ENCODE measurements around the gene UBAC2. TPM values are rescaled to one million over a fixed set of nuclear protein-coding genes. Genes with fewer than 3 reads are reported as not detected.

Gene UBAC2
- total RNA-seq, 4 donors from 2014 or later: 41.8 to 51.0 (median 45.5) TPM

- ATAC-seq (ENCODE audit: low FRiP score) (no peak), DNase-seq (ENCODE audit: low spot score) (no peak)
- no peak for TF ChIP-seq CTCF (IDR thresholded peaks at IDR 0.05)
These were observed 55.6 kb downstream of the UBAC2 start for GRCh38 chr13:99256283-99256682.

- no peak for TF ChIP-seq CTCF (IDR thresholded peaks at IDR 0.05)
- ATAC-seq (ENCODE audit: low FRiP score): no peak
- DNase-seq (ENCODE audit: low spot score): no peak
These were observed 56.1 kb downstream of the UBAC2 start for GRCh38 chr13:99256709-99257108.

GRCh38 chr13:99257291-99257690 lies 56.6 kb downstream of the UBAC2 start:
- no peak for TF ChIP-seq CTCF (IDR thresholded peaks at IDR 0.05)
- ATAC-seq (ENCODE audit: low FRiP score) (no peak), DNase-seq (ENCODE audit: low spot score) (no peak)

GRCh38 chr13:99258210-99258860 lies 57.7 kb downstream of the UBAC2 start, which contains the start of gene GPR18:
Gene GPR18, minus strand, starts transcription at chr13:99258379. Its CDS starts 2,507 bp downstream, at chr13:99255872.
- TF ChIP-seq CTCF (IDR thresholded peaks at IDR 0.05): no peak
- ATAC-seq (ENCODE audit: low FRiP score) (no peak), DNase-seq (ENCODE audit: low spot score) (no peak)

- DNase-seq (ENCODE audit: low spot score) (no peak), ATAC-seq (ENCODE audit: low FRiP score) (no peak)
- no peak for TF ChIP-seq CTCF (IDR thresholded peaks at IDR 0.05)
These were observed 58.3 kb downstream of the UBAC2 start for GRCh38 chr13:99258946-99259345.

GRCh38 chr13:99260216-99260615 lies 59.6 kb downstream of the UBAC2 start:
- DNase-seq (ENCODE audit: low spot score) (no peak), ATAC-seq (ENCODE audit: low FRiP score) (no peak)
- TF ChIP-seq CTCF (IDR thresholded peaks at IDR 0.05): no peak

DNA sequence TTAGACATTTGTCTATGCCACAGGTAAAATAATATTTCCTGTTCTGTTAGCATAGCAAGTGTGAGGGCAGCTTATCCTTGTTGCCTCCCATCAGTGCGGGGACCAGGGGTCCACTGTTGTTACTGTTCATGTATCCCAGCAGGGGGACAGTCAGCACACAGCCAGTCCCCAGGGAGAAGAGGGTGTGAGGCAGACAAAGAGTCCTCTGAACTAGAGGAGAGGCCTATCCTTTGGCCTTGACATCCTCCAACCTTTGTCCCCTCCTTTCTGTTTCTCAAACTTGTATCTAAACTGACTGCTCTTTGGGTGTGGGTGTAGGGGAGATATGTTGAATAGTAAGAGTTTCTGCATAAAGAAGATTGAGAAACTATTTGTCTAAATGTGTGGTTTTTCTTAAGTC lies 60.4 kb downstream of the UBAC2 start:
- DNase-seq (ENCODE audit: low spot score) (no peak), ATAC-seq (ENCODE audit: low FRiP score) (no peak)
- TF ChIP-seq CTCF (IDR thresholded peaks at IDR 0.05): no peak

Measured in omental fat pad (tissue), 4 donors.